ENCODE measurements around the gene ASCL5. TPM values are rescaled to one million over a fixed set of nuclear protein-coding genes. Genes with fewer than 3 reads are reported as not detected.

ASCL5 gene
- polyA plus RNA-seq, 3 donors = not detected

- H3K27ac ChIP-seq (ENCODE audit: low read depth in 1 of 2, low read length in 2 of 2) = no peak overlapping the region
- Mint-ChIP-seq H3K27ac (no peak overlapping the region), H3K4me1 (peaks cover 10% of the 10 kb centered on the region), H3K36me3 (no peaks in the 10 kb centered on the region), H3K9me3 (peaks cover 0 to 5% (median 0%) of the 10 kb centered on the region in 7 donors), H3K4me3 (peak overlapping the region in 1 of 2 donors; percentile 17), H3K27me3 (ENCODE audit: low read depth in 3 of 3) (peaks cover 38 to 59% (median 50%) of the 10 kb centered on the region in 3 donors)
- peaks cover 8 to 42% of the 10 kb centered on the region in 2 donors for H3K27me3 ChIP-seq (ENCODE audit: control insufficient read depth in 2 of 2, insufficient read depth in 2 of 2, low read length in 2 of 2)
- intact Hi-C loops (cut with micrococcal nuclease) = loop anchor here in 1 of 2 donors (10.0 kb wide), 1 partner anchor 141 kb away; no protein-coding TSS in a partner anchor
- 95% methylated on average over 17 of the region's 25 CpGs for WGBS (ENCODE audit: insufficient coverage)
- peak overlapping the region; percentile 86 for H2AFZ ChIP-seq (ENCODE audit: insufficient read depth, low read depth, low read length, poor library complexity, severe bottlenecking)
- H3K9me3 ChIP-seq (replicated peaks in 1 of 2; ENCODE audit: control insufficient read depth in 1 of 2, insufficient read depth in 1 of 2, low read length in 2 of 2) = no peaks in the 10 kb centered on the region
- H3K79me2 ChIP-seq (ENCODE audit: insufficient read depth, low read length) = no peaks in the 10 kb centered on the region
- H3K4me2 ChIP-seq (replicated peaks; ENCODE audit: extremely low read depth, low read length, poor library complexity, severe bottlenecking) = no peak overlapping the region
- no peak overlapping the region for H3K9ac ChIP-seq (ENCODE audit: insufficient read depth, low read length, poor library complexity, severe bottlenecking)
- H3K4me3 ChIP-seq (replicated peaks in 1 of 3; ENCODE audit: low read depth in 2 of 3, low read length in 3 of 3) = no peak overlapping the region
- H3K4me1 ChIP-seq (ENCODE audit: control insufficient read depth in 1 of 2, insufficient read depth in 2 of 2, low read length in 2 of 2) = peaks cover 6 to 14% of the 10 kb centered on the region in 2 donors
- H3K36me3 ChIP-seq (replicated peaks in 1 of 2; ENCODE audit: control insufficient read depth in 1 of 2, insufficient read depth in 2 of 2, low read length in 2 of 2) = no peaks in the 10 kb centered on the region
- no peak for DNase-seq
- no peak for TF ChIP-seq CTCF (IDR thresholded peaks at IDR 0.05)
- H4K20me1 ChIP-seq (ENCODE audit: insufficient read depth, low read length) = no peaks in the 10 kb centered on the region
Observed at GRCh38 chr1:201115390-201115937, 11.5 kb downstream of the ASCL5 start.

DNA sequence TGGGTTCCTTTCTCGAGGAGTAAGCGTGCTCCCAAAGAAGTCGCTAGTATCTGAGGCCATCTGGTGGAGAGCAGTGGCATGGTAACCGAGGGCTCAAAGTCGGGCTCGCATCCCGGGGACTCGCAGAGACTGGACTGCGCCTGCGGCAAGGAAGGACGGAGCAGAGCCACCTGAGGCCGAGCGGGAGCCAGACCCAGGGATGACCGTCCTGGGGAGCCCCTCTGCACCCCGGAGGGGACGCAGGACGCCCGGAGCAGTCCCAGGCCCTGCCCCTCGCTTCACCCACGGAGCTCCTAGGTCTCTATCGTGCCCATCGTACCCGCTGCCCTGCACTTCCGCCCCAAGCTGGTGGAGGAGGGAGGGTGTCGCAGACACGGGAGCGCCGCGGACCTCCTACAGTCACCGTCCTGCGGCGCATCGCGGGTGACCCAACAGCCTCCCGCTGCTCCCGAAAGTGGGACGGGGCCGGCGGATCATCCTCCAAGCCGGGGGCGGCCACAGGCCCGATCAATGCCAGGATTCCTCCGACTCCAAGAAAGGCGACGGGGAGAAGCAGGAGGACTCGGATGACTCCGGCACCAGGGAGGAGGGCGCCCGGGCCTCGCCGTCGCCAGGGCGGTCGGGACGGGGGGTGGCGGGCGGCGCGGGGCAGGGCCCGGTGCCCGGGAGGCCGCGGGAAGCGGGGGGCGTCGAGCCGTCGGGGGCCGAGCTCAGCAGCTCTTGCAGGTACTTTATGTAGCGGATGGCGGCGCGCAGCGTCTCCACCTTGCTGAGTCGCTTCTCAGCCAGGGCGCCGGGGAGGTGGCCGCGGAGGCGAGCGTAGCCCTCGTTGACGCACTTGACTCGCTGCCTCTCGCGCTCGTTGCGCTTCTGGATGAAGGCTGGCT is 12.5 kb downstream of the ASCL5 start:
- H3K9me3 Mint-ChIP-seq = peaks cover 0 to 5% (median 0%) of the 10 kb centered on the region in 7 donors
- Histone ChIP-seq H3K36me3 (replicated peaks in 1 of 2; ENCODE audit: control insufficient read depth in 1 of 2, insufficient read depth in 2 of 2, low read length in 2 of 2) (no peaks in the 10 kb centered on the region), H3K4me1 (ENCODE audit: control insufficient read depth in 1 of 2, insufficient read depth in 2 of 2, low read length in 2 of 2) (peaks cover 6 to 14% of the 10 kb centered on the region in 2 donors), H3K4me3 (replicated peaks in 1 of 3; ENCODE audit: low read depth in 2 of 3, low read length in 3 of 3) (peak overlapping the region; percentile 35 to 79 (median 54)), H3K79me2 (ENCODE audit: insufficient read depth, low read length) (no peaks in the 10 kb centered on the region), H3K4me2 (replicated peaks; ENCODE audit: extremely low read depth, low read length, poor library complexity, severe bottlenecking) (peak overlapping the region; percentile 85), H2AFZ (ENCODE audit: insufficient read depth, low read depth, low read length, poor library complexity, severe bottlenecking) (peak overlapping the region; percentile 86), H3K9me3 (replicated peaks in 1 of 2; ENCODE audit: control insufficient read depth in 1 of 2, insufficient read depth in 1 of 2, low read length in 2 of 2) (no peaks in the 10 kb centered on the region), H3K27me3 (ENCODE audit: control insufficient read depth in 2 of 2, insufficient read depth in 2 of 2, low read length in 2 of 2) (peaks cover 8 to 42% of the 10 kb centered on the region in 2 donors), H3K9ac (ENCODE audit: insufficient read depth, low read length, poor library complexity, severe bottlenecking) (peak overlapping the region; percentile 56), H4K20me1 (ENCODE audit: insufficient read depth, low read length) (no peaks in the 10 kb centered on the region), H3K27ac (ENCODE audit: low read depth in 1 of 2, low read length in 2 of 2) (no peak overlapping the region)
- H3K27ac Mint-ChIP-seq = peak overlapping the region in 1 of 7 donors; percentile 48
- peak; percentile 56 to 70 (median 61) for DNase-seq
- H3K4me1 Mint-ChIP-seq = peaks cover 10% of the 10 kb centered on the region
- WGBS (ENCODE audit: insufficient coverage) = 4% methylated on average over 87 of the region's 88 CpGs
- H3K36me3 Mint-ChIP-seq = no peaks in the 10 kb centered on the region
- H3K4me3 Mint-ChIP-seq = peak overlapping the region; percentile 85 to 94
- peak; percentile 80 for TF ChIP-seq CTCF (IDR thresholded peaks at IDR 0.05)
- H3K27me3 Mint-ChIP-seq (ENCODE audit: low read depth in 3 of 3) = peaks cover 33 to 59% (median 50%) of the 10 kb centered on the region in 3 donors
- intact Hi-C loops (cut with micrococcal nuclease) = loop anchor here in 1 of 2 donors (10.0 kb wide), 1 partner anchor 140 kb away; no protein-coding TSS in a partner anchor

Data from CD14-positive monocyte (primary cell).